ENCODE measurements around the gene CAPN14.

The CAPN14 gene

GRCh38 chr2:31223026-31223425 lies 5.7 kb upstream of the CAPN14 start:
- Histone ChIP-seq H3K9me3 (ENCODE audit: control insufficient read depth in 2 of 2, low read length in 2 of 2) (no peaks in the 10 kb centered on the region), H3K4me1 (ENCODE audit: control insufficient read depth, insufficient read depth, low read length) (no peaks in the 10 kb centered on the region), H3K27me3 (ENCODE audit: control insufficient read depth in 1 of 2, insufficient read depth in 2 of 2, low read length in 2 of 2) (peaks cover 0 to 11% of the 10 kb centered on the region in 2 donors), H3K36me3 (ENCODE audit: control insufficient read depth in 2 of 2, insufficient read depth in 2 of 2, low read length in 2 of 2) (no peaks in the 10 kb centered on the region), H3K9ac (ENCODE audit: low read length in 2 of 2) (no peak overlapping the region), H3K4me3 (ENCODE audit: low read length in 2 of 2) (no peak overlapping the region), H3K27ac (ENCODE audit: low read length) (no peak overlapping the region)

GRCh38 chr2:31222071-31222470 lies 4.8 kb upstream of the CAPN14 start:
- no peaks in the 10 kb centered on the region for H3K36me3 ChIP-seq (ENCODE audit: control insufficient read depth in 2 of 2, insufficient read depth in 2 of 2, low read length in 2 of 2)
- no peaks in the 10 kb centered on the region for H3K9me3 ChIP-seq (ENCODE audit: control insufficient read depth in 2 of 2, low read length in 2 of 2)
- no peaks in the 10 kb centered on the region for H3K4me1 ChIP-seq (ENCODE audit: control insufficient read depth, insufficient read depth, low read length)
- peaks cover 0 to 6% of the 10 kb centered on the region in 2 donors for H3K27me3 ChIP-seq (ENCODE audit: control insufficient read depth in 1 of 2, insufficient read depth in 2 of 2, low read length in 2 of 2)
- H3K4me3 ChIP-seq (ENCODE audit: low read length in 2 of 2): no peak overlapping the region
- H3K9ac ChIP-seq (ENCODE audit: low read length in 2 of 2): no peak overlapping the region
- no peak overlapping the region for H3K27ac ChIP-seq (ENCODE audit: low read length)

GRCh38 chr2:31221544-31221943 lies 4.2 kb upstream of the CAPN14 start:
- no peaks in the 10 kb centered on the region for H3K36me3 ChIP-seq (ENCODE audit: control insufficient read depth in 2 of 2, insufficient read depth in 2 of 2, low read length in 2 of 2)
- H3K4me3 ChIP-seq (ENCODE audit: low read length in 2 of 2): no peak overlapping the region
- H3K27ac ChIP-seq (ENCODE audit: low read length): no peak overlapping the region
- H3K9ac ChIP-seq (ENCODE audit: low read length in 2 of 2): no peak overlapping the region
- H3K4me1 ChIP-seq (ENCODE audit: control insufficient read depth, insufficient read depth, low read length): no peaks in the 10 kb centered on the region
- peaks cover 0 to 3% of the 10 kb centered on the region in 2 donors for H3K27me3 ChIP-seq (ENCODE audit: control insufficient read depth in 1 of 2, insufficient read depth in 2 of 2, low read length in 2 of 2)
- no peaks in the 10 kb centered on the region for H3K9me3 ChIP-seq (ENCODE audit: control insufficient read depth in 2 of 2, low read length in 2 of 2)

GRCh38 chr2:31219131-31219969 lies 2.0 kb upstream of the CAPN14 start:
- Histone ChIP-seq H3K27ac (ENCODE audit: low read length) (no peak overlapping the region), H3K9ac (ENCODE audit: low read length in 2 of 2) (no peak overlapping the region), H3K36me3 (ENCODE audit: control insufficient read depth in 2 of 2, insufficient read depth in 2 of 2, low read length in 2 of 2) (no peaks in the 10 kb centered on the region), H3K9me3 (ENCODE audit: control insufficient read depth in 2 of 2, low read length in 2 of 2) (no peaks in the 10 kb centered on the region), H3K27me3 (ENCODE audit: control insufficient read depth in 1 of 2, insufficient read depth in 2 of 2, low read length in 2 of 2) (peaks cover 0 to 3% of the 10 kb centered on the region in 2 donors), H3K4me3 (ENCODE audit: low read length in 2 of 2) (no peak overlapping the region), H3K4me1 (ENCODE audit: control insufficient read depth, insufficient read depth, low read length) (no peaks in the 10 kb centered on the region)

- H3K4me1 ChIP-seq (ENCODE audit: control insufficient read depth, insufficient read depth, low read length): no peaks in the 10 kb centered on the region
- no peak overlapping the region for H3K4me3 ChIP-seq (ENCODE audit: low read length in 2 of 2)
- H3K27ac ChIP-seq (ENCODE audit: low read length): no peak overlapping the region
- peaks cover 0 to 3% of the 10 kb centered on the region in 2 donors for H3K27me3 ChIP-seq (ENCODE audit: control insufficient read depth in 1 of 2, insufficient read depth in 2 of 2, low read length in 2 of 2)
- H3K9ac ChIP-seq (ENCODE audit: low read length in 2 of 2): no peak overlapping the region
- no peaks in the 10 kb centered on the region for H3K36me3 ChIP-seq (ENCODE audit: control insufficient read depth in 2 of 2, insufficient read depth in 2 of 2, low read length in 2 of 2)
- no peaks in the 10 kb centered on the region for H3K9me3 ChIP-seq (ENCODE audit: control insufficient read depth in 2 of 2, low read length in 2 of 2)
Measured at GRCh38 chr2:31216734-31217133, 581 bp downstream of the CAPN14 start.

GRCh38 chr2:31214444-31214915 lies 2.8 kb downstream of the CAPN14 start:
- Histone ChIP-seq H3K9me3 (ENCODE audit: control insufficient read depth in 2 of 2, low read length in 2 of 2) (no peaks in the 10 kb centered on the region), H3K4me1 (ENCODE audit: control insufficient read depth, insufficient read depth, low read length) (no peaks in the 10 kb centered on the region), H3K36me3 (ENCODE audit: control insufficient read depth in 2 of 2, insufficient read depth in 2 of 2, low read length in 2 of 2) (no peaks in the 10 kb centered on the region), H3K27me3 (ENCODE audit: control insufficient read depth in 1 of 2, insufficient read depth in 2 of 2, low read length in 2 of 2) (peaks cover 0 to 3% of the 10 kb centered on the region in 2 donors), H3K4me3 (ENCODE audit: low read length in 2 of 2) (no peak overlapping the region), H3K9ac (ENCODE audit: low read length in 2 of 2) (no peak overlapping the region), H3K27ac (ENCODE audit: low read length) (no peak overlapping the region)

GRCh38 chr2:31213601-31214443 lies 3.5 kb downstream of the CAPN14 start:
- Histone ChIP-seq H3K4me3 (ENCODE audit: low read length in 2 of 2) (no peak overlapping the region), H3K4me1 (ENCODE audit: control insufficient read depth, insufficient read depth, low read length) (no peaks in the 10 kb centered on the region), H3K27me3 (ENCODE audit: control insufficient read depth in 1 of 2, insufficient read depth in 2 of 2, low read length in 2 of 2) (no peaks in the 10 kb centered on the region), H3K36me3 (ENCODE audit: control insufficient read depth in 2 of 2, insufficient read depth in 2 of 2, low read length in 2 of 2) (no peaks in the 10 kb centered on the region), H3K9me3 (ENCODE audit: control insufficient read depth in 2 of 2, low read length in 2 of 2) (no peaks in the 10 kb centered on the region), H3K27ac (ENCODE audit: low read length) (no peak overlapping the region), H3K9ac (ENCODE audit: low read length in 2 of 2) (no peak overlapping the region)

- H3K36me3 ChIP-seq (ENCODE audit: control insufficient read depth in 2 of 2, insufficient read depth in 2 of 2, low read length in 2 of 2): no peaks in the 10 kb centered on the region
- H3K27ac ChIP-seq (ENCODE audit: low read length): no peak overlapping the region
- no peak overlapping the region for H3K4me3 ChIP-seq (ENCODE audit: low read length in 2 of 2)
- no peaks in the 10 kb centered on the region for H3K9me3 ChIP-seq (ENCODE audit: control insufficient read depth in 2 of 2, low read length in 2 of 2)
- H3K4me1 ChIP-seq (ENCODE audit: control insufficient read depth, insufficient read depth, low read length): no peaks in the 10 kb centered on the region
- no peaks in the 10 kb centered on the region for H3K27me3 ChIP-seq (ENCODE audit: control insufficient read depth in 1 of 2, insufficient read depth in 2 of 2, low read length in 2 of 2)
- H3K9ac ChIP-seq (ENCODE audit: low read length in 2 of 2): no peak overlapping the region
Measured at GRCh38 chr2:31212659-31213600, 4.4 kb downstream of the CAPN14 start.

GRCh38 chr2:31208240-31208639 lies 9.1 kb downstream of the CAPN14 start:
- no peak overlapping the region for H3K4me3 ChIP-seq (ENCODE audit: low read length in 2 of 2)
- peaks cover 0 to 2% of the 10 kb centered on the region in 2 donors for H3K27me3 ChIP-seq (ENCODE audit: control insufficient read depth in 1 of 2, insufficient read depth in 2 of 2, low read length in 2 of 2)
- no peak overlapping the region for H3K9ac ChIP-seq (ENCODE audit: low read length in 2 of 2)
- H3K36me3 ChIP-seq (ENCODE audit: control insufficient read depth in 2 of 2, insufficient read depth in 2 of 2, low read length in 2 of 2): no peaks in the 10 kb centered on the region
- H3K27ac ChIP-seq (ENCODE audit: low read length): no peak overlapping the region
- H3K4me1 ChIP-seq (ENCODE audit: control insufficient read depth, insufficient read depth, low read length): no peaks in the 10 kb centered on the region
- no peaks in the 10 kb centered on the region for H3K9me3 ChIP-seq (ENCODE audit: control insufficient read depth in 2 of 2, low read length in 2 of 2)

GRCh38 chr2:31207790-31208189 lies 9.5 kb downstream of the CAPN14 start:
- Histone ChIP-seq H3K4me3 (ENCODE audit: low read length in 2 of 2) (no peak overlapping the region), H3K36me3 (ENCODE audit: control insufficient read depth in 2 of 2, insufficient read depth in 2 of 2, low read length in 2 of 2) (no peaks in the 10 kb centered on the region), H3K27me3 (ENCODE audit: control insufficient read depth in 1 of 2, insufficient read depth in 2 of 2, low read length in 2 of 2) (peaks cover 0 to 2% of the 10 kb centered on the region in 2 donors), H3K9me3 (ENCODE audit: control insufficient read depth in 2 of 2, low read length in 2 of 2) (no peaks in the 10 kb centered on the region), H3K9ac (ENCODE audit: low read length in 2 of 2) (no peak overlapping the region), H3K27ac (ENCODE audit: low read length) (no peak overlapping the region), H3K4me1 (ENCODE audit: control insufficient read depth, insufficient read depth, low read length) (peaks cover 2% of the 10 kb centered on the region)

Measured in stomach smooth muscle (tissue), 2 donors.